ENCODE results near the gene XAB2.

Gene XAB2

DNA sequence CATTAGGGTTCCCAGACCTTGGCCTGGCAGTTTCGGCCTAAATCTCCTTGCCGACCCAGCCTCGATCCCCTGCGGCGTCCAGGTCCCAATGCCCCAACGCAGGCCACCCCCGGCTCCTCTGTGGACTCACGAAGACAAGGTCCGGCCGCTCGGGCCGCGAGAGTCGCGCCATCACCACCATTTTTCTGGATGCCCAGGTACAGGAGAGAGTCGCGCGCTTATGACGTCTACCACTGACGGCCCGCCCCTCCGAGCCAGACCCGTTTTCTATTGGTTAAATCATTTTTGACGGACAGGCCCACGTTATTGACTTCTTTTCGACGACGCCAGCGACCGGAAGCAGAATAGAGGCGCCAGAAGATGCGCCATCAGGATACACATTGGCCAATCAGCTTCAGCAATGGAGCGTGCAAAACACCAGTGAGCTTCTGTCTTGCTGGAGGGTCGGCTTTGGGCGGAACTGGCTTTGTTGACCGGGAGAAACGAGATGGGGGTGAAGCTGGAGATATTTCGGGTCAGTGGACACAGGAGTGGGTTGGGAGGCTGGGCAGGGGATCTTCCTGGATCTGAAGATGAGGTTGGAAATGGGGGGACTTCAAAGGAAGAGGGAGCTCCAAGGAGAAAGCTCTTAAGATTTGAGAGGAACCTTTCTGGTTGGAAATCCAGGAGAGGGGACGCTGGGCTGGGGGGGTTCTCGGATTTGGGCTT lies at the start of gene XAB2, which contains the start of gene PET100:
XAB2 (minus strand) TSS at position 199 of the 708 bp plus-strand sequence; CDS start at position 181, 18 bp downstream.
PET100 (plus strand) TSS at position 447 of the 708 bp plus-strand sequence; CDS start at position 488, 41 bp downstream.
- DNase-seq, result peak; percentile 94

DNA sequence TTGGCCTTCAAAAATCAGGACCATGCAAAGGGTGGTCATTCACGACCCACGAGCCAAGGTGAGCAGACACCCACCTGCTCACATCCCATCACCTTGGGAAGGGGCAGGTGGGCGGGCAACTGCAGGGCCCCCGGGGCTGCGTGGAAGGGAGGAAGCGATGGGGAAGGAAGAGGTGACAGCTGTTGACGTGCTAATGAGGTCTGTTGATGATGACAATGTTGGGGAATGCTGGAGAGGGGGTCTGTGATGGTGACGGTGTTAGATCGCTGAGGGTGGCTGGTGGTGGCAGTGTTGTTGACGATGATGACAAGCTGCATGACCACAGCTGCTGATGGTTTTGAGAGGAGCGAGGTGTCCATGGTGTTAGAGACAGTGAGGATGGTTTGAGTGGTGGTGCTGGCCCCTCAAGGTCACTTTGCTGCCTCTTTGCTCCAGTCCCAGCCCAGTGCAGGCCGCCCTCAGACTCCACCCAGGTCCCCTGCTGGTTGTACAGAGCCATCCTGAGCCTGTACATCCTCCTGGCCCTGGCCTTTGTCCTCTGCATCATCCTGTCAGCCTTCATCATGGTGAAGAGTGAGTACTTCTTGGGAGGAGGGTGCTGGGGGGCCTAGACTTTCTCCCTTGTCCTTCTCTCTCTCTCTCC lies 48.4 kb upstream of the XAB2 start:
- DNase-seq, result no peak

DNA sequence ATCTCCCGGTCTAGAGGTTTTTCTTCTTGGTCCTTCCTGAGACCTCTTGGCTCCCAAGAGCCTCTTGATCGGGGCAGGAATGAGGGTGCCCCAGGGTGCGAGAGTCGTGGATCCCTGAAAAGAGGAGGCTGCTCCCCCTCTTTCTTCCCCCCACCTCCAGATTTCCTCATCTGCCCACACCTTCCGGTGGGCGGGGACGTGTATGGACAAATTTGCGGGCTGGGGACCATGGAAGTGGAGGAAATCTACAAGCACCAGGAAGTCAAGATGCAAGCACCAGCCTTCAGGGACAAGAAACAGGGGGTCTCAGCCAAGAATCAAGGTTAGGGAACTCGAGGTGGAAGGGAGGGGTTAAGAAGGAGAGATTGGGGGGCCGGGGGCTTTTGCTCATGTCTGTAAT lies 47.5 kb upstream of the XAB2 start, which contains the start of gene MCEMP1:
MCEMP1 (plus strand) TSS at position 237 of the 400 bp plus-strand sequence; CDS start at position 268, 31 bp downstream.
- no peak for DNase-seq

DNA sequence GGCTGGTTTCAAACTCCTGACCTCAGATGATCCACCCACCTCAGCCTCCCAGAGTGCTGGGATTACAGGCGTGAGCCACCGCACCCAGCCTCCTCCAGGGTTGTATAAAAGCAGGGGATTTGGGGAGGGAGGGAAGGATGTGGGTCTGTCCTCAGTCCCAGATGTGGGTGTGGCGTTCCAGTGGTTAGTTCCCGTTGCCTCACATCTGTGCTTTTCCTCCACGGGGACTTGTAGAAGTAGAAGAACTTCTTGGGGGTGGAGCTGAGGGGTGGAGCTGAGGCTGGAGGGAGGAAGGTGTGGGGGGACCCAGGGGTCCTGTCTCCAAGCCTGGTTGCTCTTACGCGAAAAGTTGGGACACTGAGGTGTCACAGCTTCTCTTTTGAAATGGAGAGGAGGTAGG lies 47.0 kb upstream of the XAB2 start:
- no peak for DNase-seq

DNA sequence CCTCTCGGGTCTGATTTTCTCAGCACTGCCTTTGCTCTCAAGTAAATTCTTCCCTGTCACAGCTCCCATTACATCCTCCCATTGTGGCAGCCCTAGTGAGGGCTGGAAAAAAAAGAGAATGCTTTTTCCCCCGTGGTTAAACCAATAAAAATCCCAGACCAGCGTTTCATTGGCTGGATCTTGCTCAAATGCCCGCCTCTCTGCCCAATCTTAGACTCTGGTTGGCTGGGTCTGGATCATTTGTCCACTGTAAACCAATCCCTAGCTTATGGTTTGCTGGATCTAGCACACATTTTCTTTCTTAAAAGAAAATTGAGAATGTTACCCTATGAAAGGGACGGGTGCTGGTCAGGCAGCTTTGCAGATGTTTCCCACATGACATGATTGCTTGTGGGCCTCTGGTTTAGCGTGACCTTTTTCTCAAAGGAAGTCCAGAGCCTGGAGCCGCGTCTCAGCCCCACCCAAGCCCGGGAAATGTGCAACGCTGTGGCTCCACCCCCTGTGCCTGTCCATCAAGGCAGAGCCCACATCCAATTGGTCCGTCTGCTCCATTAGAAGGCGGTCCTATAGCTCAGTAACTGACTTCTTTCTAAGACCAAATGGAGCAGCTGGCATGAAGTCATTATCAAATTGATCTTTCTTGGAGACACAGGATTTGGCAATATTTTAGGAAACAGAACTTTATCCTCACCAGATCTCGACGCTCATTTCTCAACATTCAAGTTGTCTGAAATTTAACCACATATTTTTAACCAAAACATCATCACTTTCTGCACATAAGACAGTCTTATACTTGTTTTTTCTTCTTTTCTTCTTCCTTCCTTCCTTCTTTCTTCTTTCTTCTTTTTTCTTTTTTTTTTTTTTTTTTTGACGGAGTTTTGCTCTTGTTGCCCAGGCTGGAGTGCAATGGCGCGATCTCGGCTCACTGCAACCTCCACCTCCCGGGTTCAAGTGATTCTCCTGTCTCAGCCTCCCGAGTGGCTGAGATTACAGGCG lies 45.0 kb upstream of the XAB2 start:
- DNase-seq, result peak; percentile 36

DNA sequence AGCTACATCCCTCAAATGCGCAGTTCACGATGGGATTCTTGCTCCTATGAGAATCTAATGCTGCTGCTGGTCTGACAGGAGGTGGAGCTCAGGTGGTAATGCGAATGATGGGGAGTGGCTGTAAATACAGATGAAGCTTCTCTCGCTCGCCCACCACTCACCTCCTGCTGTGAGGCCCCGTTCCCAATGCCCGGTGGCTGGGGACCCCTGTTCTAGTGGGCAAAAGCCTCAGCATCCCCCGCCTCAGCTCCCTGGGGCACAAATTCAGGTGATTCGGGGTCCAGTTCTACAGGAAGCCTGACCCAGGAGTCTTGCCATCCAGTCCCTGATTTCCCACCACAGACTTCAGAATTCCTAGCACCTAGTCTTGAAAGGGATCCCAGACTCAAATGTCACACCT lies 43.2 kb upstream of the XAB2 start:
- no peak for DNase-seq

DNA sequence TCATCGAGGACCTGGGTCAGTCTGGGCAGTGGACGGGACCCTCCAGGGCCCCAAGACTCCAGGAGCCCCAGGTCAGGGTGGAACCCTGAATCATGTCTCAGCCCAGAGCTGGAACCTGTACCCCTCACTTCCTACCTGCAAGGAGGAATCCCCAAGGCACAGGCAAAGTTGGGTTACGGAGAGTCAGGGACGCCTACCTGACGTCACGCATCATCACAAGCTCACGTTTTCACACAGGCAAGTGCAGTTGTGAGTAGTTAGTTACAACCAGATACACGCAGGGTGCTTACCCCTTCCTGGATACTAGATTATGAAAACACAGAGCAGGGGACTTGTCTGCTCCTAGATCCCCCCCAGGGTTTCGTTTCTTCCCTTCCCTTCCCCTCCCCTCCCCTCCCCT lies 41.4 kb upstream of the XAB2 start:
- DNase-seq, result no peak

DNA sequence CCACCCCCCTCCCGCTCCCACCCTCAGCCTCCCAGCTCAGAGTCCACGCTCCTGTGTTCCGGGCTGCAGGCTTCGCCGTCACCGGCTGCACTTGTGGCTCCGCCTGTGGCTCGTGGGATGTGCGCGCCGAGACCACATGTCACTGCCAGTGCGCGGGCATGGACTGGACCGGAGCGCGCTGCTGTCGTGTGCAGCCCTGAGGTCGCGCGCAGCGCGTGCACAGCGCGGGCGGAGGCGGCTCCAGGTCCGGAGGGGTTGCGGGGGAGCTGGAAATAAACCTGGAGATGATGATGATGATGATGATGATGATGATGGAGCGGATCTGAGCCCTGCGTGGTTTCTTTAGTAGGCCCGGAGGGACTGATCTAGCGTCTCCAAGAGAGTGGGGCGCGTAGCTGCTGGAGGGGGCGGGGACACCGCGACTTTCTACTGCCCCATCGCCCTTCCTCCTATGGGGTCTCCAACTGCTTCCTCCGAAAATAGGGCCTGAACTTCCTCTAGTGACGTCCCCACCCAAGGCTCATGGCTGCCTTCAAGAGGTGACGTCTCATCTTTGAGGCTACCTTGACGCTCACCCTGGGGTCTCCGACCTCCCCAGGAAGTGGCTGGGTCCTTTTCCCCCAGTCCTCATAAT lies 40.9 kb upstream of the XAB2 start:
- peak; percentile 15 for DNase-seq

DNA sequence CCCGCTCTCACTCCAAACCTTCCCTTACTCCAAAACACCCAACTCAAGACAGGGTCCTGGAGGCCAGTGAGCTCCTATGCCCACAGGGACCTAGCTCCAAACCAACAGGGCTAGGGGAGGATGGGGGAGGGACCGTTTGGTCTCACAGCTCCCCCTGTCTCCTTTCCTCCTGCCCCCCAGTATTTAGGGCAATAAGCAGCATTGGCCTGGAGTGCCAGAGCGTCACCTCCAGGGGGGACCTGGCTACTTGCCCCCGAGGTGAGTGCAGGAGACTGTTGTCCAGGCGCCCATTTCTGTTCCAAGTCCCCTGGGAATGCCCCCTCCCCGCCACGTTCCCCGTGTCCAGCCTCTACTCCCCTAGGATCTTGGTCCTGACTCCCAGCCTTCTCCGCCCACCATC lies 40.3 kb upstream of the XAB2 start:
- DNase-seq, result no peak

DNA sequence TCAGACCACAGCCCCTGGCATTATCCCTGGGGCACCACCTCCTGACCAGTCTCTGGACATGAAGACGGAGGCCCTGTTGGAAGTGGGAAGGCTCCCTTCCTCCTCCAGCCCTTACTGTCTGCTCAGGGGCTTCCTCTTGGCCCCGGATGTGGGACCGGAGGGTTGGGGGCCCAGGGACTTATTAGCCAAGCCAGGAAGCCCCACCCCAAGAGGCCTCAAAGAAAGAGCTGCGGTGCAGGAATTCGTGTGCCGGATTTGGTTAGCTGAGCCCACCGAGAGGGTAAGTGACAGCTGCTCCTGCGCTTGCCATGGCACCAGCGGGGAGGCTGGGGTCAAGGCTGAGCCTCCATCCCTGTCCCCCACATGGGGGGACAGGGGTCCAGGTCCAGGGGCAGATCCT lies 39.5 kb upstream of the XAB2 start, which contains the start of gene RETN:
RETN (plus strand) TSS at position 208 of the 400 bp plus-strand sequence. CDS start 278 bp downstream, outside the sequence.
- no peak for DNase-seq

DNA sequence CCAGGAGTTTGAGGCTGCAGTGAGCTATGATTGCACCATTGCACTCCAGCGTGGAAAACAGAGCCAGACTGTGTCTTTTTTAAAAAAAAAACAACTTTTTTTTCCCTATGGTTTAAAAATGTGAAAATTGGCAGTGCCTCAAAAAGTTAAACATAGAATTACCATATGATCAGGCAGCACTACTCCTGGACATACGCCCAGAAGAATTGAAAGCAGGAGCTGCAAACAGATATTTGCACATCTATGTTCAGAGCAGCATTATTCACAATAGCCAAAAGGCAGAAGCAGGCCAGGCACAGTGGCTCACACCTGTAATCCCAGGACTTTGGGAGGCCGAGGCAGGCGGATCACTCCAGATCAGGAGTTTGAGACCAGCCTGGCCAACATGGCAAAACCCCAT lies 35.7 kb upstream of the XAB2 start:
- DNase-seq, result no peak

DNA sequence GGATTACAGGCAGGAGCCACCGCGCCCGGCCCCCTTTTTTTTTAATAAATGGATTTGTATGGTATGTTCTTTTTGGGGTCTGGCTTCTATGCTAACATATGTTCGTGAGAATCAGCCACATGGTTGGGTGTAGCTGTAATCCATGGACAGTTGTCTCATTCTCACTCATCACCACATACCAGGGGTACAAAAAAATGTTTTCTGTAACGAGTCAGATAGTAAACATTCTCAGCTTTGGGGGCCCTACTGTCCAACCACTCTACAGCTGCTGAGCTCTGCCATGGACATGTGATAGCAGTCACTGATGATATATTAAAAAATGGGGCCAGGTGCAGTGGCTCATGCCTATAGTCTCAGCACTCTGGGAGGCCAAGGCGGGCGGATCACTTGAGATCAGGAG lies 34.4 kb upstream of the XAB2 start:
- DNase-seq, result no peak

DNA sequence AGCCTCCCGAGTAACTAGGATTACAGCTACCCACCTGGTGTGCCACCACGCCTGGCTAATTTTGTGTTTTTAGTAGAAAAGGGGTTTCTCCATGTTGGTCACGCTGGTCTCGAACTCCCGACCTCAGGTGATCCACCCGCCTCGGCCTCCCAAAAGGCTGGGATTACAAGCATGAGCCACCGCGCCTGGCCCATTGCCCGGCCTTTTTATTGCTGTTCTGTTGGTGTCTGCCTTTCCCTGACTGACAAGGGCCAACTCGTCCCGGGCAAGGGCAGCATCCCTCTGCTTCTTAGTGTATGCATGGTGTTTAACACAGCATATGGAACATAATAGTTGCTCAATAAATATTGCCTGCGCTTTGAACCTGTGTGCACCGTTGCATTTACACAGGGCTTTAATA lies 33.3 kb upstream of the XAB2 start:
- DNase-seq, result no peak

DNA sequence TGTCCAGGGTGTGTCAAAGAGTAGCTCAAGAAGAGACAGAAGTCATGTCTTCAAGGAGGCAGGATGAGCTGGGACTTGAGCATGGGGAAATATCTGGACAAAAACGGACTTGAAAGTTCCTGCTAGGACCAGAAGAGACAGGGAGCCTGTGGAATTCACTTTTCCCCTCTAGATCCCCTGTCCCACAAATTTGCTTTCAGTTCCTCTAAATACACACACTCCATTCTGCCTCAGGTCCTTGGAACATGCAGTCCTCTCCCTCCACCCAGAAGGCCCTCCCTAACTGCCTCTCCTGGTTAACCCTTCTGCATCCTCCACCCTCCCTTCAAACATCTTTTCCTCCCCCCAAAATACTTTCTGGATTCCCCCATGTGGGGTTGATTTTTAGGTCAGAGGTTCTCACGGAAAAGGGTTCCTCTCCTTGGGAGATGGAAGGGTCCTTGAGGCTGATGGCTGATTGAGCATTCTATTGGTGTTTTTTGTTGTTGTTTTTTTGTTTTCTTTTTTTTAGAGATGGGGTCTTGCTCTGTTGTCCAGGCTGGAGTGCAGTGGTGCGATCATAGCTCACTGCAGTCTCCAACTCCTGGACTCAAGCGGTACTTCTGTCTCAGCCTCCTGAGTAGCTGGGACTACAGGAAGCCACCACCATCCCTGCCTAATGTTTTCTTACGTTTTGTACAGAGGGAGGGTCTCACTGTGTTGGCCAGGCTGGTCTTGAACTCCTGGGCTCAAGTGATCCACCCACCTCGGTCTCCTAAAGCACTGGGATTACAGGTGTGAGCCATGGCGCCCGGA lies 32.6 kb upstream of the XAB2 start:
- no peak for DNase-seq

DNA sequence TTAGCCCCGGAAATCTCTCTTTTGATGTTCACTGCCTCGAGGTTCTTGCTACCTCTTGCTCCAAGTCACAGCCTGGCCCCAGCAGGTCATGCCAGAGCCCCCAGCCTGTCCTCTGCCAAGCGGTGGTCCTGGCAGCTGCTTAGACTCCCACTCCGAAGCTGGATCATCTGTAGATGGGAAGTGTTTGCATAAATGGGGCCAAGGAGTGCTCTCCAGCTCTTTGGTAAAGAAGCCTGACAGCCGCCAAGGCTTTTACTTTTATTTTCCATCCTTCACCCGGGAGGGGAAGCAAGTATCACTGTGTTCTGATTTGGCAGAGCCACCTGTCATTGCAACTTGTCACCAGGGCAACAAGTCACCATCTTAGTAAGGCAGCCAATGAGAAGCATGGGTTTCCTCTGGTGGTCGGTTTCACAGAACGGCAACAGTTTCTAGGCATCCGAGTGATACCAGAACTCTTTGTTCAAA lies 28.9 kb upstream of the XAB2 start:
- DNase-seq, result peak; percentile 57

DNA sequence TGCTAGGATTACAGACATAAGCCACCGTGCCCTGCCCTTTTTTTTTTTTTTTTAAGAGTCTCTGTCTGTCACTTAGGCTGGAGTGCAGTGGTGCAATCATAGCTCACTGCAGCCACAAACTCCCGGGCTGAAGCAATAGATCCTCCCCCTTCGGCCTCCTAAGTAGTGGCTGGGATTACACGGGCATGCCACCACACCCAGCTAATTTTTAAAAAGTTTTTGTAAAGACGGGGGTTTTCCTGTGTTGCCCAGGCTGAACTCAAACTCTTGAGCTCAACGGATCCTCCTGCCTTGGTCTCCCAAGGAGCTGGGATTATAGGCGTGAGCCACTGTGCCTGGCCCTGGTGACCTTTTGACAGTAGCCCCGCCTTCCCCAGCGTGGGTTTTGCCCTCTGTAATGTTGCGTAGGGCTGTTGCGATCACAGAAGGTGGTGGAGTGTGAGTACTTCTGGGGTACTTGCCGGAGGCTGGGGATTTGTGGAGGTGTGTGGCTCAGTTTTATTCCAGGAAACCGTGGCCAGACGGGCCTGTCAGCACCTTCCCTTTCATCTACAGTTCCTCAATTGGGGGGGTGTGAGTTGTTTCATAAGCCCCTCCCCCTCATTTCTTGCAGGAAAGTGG lies 27.9 kb upstream of the XAB2 start:
- DNase-seq, result peak; percentile 29

DNA sequence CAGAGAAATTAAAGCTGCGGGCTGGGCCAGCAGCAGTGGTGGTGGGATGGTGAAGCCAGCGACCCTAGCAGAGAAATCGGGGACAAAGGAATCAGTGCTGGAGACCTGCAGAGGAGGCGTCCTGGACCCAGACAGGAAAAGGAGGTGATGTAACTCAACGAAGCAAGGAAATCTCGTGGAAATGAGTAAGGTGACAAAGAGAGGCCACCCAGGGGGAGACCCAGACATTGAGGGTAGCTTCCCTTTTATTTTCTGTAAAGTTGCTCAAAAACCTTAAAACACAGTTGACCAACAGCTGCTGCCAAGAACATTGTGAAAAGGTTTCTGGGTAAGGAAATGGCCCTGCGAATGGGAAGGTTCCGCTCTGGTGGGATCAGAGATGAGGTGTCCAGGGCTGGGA lies 26.2 kb upstream of the XAB2 start:
- no peak for DNase-seq

DNA sequence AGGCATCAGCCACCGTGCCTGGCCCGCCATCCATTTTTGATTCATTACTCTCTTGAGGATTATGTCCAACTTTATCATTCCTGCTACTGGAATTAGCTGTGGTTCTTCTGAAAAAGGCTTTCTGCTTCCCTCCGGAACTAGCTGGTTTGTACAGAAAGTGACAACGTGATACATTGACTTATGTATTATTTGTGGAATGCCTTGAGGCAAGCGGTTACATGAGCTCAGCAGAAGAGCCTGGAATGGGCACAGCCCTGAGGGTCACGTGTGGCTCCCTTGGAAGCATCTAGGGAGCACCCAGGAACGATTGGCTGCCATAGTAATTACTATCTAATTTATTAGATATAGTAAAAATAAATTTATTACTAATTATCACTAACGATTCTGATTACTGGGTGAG lies 25.1 kb upstream of the XAB2 start:
- DNase-seq, result peak; percentile 0

DNA sequence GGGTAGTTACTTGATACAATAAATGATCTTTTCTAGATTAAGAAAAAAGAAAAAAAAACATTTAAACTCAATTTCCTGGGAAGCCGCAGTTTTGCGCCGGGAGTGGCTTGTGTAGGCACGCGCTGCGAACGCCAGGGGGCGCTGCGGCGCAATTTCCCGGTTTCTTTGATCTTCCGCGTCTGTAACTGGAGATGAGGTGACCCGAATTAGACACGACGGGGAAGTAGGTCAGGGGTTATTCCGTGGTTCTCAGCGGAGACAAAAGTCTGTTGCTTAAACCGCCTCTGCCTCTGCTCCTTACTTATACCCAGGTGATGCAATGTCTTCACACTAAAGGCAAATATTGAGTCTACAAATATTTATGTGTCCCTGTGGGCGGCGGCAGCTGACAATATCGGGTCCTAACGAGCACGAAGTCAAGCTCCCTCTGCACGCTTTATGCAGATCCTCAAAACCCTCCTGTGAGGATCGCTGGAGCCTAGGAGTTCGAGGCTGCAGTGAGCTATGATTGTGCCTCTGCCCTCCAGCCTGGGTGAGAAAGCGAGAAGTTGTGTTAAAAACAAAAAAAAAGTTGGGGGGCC lies 22.8 kb upstream of the XAB2 start:
- peak; percentile 90 for DNase-seq

DNA sequence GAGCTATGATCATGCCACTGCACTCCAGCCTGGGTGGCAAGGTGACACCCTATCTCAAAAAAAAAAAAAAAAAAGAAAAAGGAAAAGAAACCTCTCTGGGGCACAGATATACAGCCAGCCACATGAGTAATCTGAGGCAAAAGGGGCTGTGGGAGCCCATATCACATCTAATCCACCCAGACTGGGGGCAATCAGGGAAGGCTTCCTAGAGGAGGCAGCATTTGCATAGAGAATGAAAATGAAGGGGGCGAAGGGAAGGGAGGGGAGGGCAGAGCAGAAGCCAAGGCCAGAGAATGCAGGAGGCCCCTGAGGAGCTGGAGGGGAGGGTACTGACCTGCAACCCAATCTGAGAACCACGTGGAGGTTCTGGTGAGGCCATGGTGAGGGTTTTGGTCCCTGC lies 20.8 kb upstream of the XAB2 start:
- DNase-seq, result peak; percentile 1

Data from CD4-positive, alpha-beta T cell treated with Interleukin-6 for 4 hours (primary cell).